G401 (cell line): Measurements from ENCODE around the gene RERE. TPM values are rescaled to one million over a fixed set of nuclear protein-coding genes. Genes with fewer than 3 reads are reported as not detected.
A peak's percentile ranks its signal among the peaks of the same experiment; 100 is the strongest.

Source experiments
- DNase-seq: peaks from one replicate; pipeline ENCODE4 v3.0.0-alpha.2; 2015; ENCODE audit warnings: low spot score
- in situ Hi-C: cut with HindIII; loops from 2 replicates; pipeline ENCODE4 v1.10.0; 2016; ENCODE audit warnings: low sequenced_read_pairs, mixed read lengths
- total RNA-seq: library from RNA; depleted of rRNA; stranded (reverse); fragments of >200 nt; shearing (Covaris generic); gene quantifications from 2 replicates; pipeline ENCODE4 v1.2.3, GENCODE V29; 2014

The RERE gene
- total RNA-seq, 1 experiment from 2014 or later: 22.6 TPM

DNA sequence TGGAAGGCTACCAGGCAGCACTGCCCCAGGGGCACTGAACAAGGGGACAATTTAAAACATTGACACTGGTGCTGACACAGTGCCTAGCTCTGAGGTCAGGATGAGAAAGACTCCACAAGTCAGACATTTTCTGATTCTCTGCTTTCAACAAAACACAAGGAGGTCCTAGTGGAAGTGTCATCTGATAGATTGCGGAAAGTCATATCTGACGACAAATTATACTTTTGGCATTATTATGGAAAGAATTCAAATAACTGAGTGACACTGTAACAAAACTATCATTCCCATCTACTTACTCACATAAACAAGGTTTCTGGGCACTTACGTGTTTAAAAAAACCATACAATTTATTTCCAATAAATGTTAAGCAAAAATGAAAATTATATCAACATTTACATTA is 376.0 kb downstream of the RERE start:
- no peak for DNase-seq
- in situ Hi-C loops: no loop called here

DNA sequence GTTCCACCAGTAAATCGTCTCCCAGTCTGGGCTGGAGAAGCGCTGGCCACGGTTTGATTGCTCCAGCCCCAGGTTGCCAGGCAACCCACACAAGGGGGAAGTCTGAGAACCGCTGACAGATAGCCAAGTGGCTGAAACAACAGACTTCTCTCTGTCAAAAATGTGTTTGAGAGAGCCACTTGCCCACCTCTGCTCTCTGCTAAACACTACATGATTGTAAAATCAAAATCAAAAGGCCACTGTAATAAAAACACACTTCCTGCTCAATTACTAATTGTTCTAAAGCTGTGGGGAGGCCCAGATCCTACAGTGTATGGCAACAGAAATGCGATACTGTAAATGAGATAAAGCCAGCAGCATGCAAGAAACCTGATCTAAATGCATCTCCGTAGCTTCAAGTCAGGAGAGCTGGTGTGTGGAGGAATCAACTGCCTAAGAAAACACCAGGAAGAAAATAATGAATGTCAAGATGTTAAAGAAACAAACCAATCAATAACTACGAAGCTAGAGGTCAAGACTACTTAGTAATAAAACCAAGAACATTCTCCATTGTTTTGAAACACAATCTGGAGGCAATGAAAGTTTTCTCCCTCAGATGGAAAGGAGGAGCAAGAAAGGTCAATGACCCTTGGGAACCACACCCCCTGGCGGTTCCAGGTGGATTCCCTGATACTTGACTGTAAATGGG is 378.3 kb downstream of the RERE start:
- in situ Hi-C loops: no loop called here
- peak; percentile 92 for DNase-seq

GRCh38 chr1:8438489-8438888 is 379.0 kb downstream of the RERE start:
- DNase-seq: no peak
- in situ Hi-C loops: no loop called here

GRCh38 chr1:8437347-8437746 is 380.1 kb downstream of the RERE start:
- DNase-seq: no peak

GRCh38 chr1:8435569-8436071 is 381.8 kb downstream of the RERE start:
- in situ Hi-C loops: no loop called here
- no peak for DNase-seq

More at GRCh38 chr1:8437347-8437746, 380.1 kb downstream of the RERE start:
- in situ Hi-C loops: no loop called here

- DNase-seq: no peak
- in situ Hi-C loops: no loop called here
Measured at GRCh38 chr1:8434101-8434500, 383.3 kb downstream of the RERE start.

GRCh38 chr1:8431784-8432183 is 385.7 kb downstream of the RERE start:
- in situ Hi-C loops: no loop called here
- DNase-seq: no peak

GRCh38 chr1:8431019-8431418 is 386.4 kb downstream of the RERE start:
- in situ Hi-C loops: no loop called here
- no peak for DNase-seq

GRCh38 chr1:8430476-8430875 is 387.0 kb downstream of the RERE start:
- DNase-seq: no peak
- in situ Hi-C loops: no loop called here

DNA sequence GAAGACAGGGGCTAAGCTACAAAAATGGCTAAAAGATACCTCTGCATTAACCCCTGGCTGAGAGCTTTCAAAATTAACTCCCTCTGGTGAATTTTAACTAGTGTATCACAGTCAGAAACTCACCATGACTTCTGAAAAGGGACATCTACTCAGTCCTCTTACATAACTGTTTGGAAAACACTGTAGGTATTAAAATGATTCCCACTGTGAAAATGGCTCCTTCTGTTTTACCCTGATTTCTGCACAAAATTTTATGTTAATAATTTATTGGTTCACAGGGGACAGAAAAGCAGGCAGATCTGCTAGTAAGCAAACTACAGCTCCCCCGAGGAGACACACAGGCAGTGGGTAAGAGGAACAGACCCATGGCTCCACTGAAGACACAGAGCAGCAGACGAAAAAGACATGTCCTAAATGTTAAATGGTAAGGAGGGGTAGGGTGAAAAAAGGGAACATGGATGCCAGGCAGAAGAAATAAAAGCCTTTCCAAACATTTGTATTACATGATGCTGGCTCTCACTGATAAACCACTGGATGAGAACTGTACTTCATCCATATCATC is 387.8 kb downstream of the RERE start:
- in situ Hi-C loops: no loop called here
- peak; percentile 57 for DNase-seq

DNA sequence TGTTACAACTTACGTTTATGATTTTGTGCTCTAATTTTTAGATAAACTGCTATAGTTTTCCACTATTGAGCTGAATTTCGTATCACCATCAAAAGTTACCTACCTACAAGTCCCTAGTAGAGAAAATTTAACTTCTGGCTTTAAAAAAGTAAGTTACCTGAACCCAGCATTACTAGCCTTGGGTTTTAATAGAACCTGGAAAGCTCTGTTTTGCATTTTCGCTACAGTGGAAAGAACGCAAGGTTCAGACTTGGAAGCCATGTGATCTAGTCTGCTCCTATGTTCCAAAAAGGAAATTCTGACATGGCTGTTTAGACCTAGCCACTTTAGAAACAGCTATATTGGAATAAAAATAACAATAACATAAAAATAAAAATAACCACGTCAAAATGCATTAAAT is 389.0 kb downstream of the RERE start:
- in situ Hi-C loops: no loop called here
- DNase-seq: no peak

DNA sequence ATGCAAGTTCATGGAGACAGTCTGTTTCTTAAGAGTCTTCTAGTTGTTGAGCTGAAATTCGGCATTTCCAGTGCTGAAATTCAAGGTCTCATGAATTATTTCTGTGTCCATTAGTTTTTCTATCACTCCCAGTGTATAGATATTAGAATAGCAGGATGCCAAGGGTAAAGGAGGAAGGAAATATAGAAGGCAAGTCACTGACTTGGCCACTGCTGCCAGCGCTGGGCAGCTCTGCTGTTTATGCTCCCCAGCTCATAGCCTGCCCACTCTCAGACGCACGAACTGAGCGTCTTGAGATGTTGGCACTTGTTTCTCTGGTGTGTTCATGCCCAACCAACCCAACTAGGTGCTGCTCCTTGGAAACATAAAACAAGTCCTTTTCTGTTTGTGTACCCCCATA is 389.5 kb downstream of the RERE start:
- in situ Hi-C loops: no loop called here
- peak; percentile 58 for DNase-seq

DNA sequence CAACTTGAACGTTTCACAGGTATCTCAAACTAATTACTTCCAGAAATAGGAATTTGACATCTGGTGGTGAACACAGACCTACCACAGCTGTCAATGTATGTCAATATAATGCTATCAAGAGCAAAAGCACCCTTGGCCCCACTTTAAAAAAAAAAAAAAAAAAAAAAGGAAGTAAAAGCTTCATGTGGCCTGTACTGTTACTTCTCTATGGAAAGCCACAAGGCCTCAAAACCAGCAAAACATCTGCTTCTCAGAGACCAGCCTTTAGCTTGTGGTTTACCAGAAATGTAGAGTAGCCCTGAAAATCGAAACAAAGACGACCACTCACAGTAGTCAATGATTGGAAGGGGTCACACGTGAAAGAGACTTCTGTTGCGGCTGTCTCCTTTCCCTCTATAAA is 389.9 kb downstream of the RERE start:
- in situ Hi-C loops: no loop called here
- DNase-seq: peak; percentile 25

GRCh38 chr1:8426996-8427395 is 390.4 kb downstream of the RERE start:
- in situ Hi-C loops: no loop called here
- no peak for DNase-seq

DNA sequence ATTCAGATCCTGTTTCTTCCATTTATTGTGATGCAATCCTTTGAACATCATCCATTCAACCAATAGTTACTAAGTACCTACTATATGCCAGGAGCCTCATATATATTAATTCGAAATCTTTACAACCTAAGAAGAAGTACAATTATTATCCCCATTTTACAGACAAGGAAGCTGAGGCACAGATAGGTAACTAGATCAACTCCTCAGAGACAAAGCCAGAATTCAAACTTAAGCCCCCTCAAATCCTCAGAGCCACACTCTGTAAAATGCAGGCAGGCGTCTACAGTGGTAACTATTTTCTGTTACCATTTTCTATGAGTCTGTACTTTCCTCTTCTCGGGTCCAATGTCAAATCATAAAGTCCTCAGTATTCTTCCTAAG is 391.7 kb downstream of the RERE start:
- in situ Hi-C loops: no loop called here

GRCh38 chr1:8425150-8425780 is 392.2 kb downstream of the RERE start:
- no peak for DNase-seq
- in situ Hi-C loops: no loop called here

More for the DNA sequence above, 391.7 kb downstream of the RERE start:
- no peak for DNase-seq

- peak; percentile 86 for DNase-seq
- in situ Hi-C loops: no loop called here
Measured at GRCh38 chr1:8424539-8425116, 392.8 kb downstream of the RERE start.

DNA sequence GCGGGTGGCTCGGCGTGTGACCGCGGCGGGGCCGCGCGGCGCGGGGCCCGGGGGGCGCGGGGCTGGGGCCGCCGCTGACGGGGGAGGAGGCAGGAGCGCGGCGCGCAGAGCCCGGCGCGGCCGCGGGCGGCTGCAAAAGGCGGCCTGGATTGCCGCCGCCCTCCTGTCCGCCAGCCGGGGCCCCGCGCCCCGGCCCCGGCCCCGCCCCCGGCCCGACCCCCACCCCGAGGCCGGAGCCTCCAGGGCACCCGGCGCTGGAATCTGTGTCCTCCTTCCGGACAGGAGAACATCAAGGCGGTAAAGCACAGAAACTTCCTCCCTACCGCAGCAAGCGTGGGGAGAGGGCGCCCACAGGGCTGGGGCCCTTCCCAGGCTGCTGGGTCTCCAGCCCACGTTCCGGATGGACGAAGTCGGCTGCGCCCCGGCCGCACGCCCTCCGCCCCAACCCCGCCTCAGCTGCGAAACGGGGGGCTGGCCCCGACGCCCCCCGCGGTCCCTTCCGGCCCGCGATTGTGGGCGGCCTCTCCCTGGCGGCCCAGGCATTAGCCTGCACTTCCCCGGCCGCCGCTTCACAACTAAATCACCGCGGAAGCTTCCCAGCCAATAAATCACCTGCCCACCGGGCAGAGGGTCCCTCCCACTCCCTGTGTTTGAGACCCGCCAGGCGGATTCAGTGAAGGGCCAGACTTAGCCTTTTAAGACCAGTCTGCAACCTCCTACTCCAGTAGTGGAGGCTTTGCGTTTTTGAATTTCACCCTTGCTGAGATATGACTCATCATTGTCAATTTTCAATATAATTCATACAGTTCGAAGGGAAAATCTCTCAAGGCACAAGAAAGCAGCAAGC is 393.5 kb downstream of the RERE start:
- peak; percentile 55 for DNase-seq
- in situ Hi-C loops: no loop called here

DNA sequence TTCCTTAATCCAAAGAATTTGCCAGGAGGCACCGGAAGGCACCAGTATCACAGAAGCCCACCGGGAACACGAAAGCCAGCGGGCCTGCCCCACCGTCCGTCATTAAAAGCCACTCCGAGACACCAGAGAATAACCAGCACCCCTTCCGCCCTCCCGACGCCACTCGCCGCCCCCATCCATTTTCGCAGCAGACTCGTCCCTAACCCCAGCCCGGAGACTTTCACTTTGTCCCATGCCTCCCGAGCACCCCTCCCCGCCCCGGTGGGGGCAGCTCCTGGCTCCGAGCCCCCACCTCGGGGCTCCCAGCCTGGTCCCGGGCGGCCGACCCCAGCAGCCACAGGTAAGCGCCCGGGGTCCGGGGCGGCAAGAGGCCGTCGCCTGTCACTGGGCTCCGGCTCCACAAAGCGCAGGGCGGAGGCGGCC is 394.2 kb downstream of the RERE start:
- no peak for DNase-seq
- in situ Hi-C loops: no loop called here
